ENCODE results near the gene ST8SIA1.

ST8SIA1 gene

GRCh38 chr12:22215467-22216253 lies 118.8 kb downstream of the ST8SIA1 start:
- no peak overlapping the region for H3K4me3 ChIP-seq (ENCODE audit: low read depth, low read length)
- TF ChIP-seq CTCF (conservative IDR thresholded peaks at IDR 0.05; ENCODE audit: low read depth, low read length), result no peak
- peak; percentile 19 for DNase-seq (ENCODE audit: low read depth)

GRCh38 chr12:22211128-22211527 lies 123.4 kb downstream of the ST8SIA1 start:
- TF ChIP-seq CTCF (conservative IDR thresholded peaks at IDR 0.05; ENCODE audit: low read depth, low read length), result no peak
- H3K4me3 ChIP-seq (ENCODE audit: low read depth, low read length), result no peak overlapping the region
- no peak for DNase-seq (ENCODE audit: low read depth)

- no peak for DNase-seq (ENCODE audit: low read depth)
- TF ChIP-seq CTCF (conservative IDR thresholded peaks at IDR 0.05; ENCODE audit: low read depth, low read length), result no peak
- H3K4me3 ChIP-seq (ENCODE audit: low read depth, low read length), result no peak overlapping the region
These were observed 125.1 kb downstream of the ST8SIA1 start for GRCh38 chr12:22209422-22209821.

GRCh38 chr12:22206111-22206728 lies 128.3 kb downstream of the ST8SIA1 start:
- no peak for TF ChIP-seq CTCF (conservative IDR thresholded peaks at IDR 0.05; ENCODE audit: low read depth, low read length)
- no peak for DNase-seq (ENCODE audit: low read depth)
- H3K4me3 ChIP-seq (ENCODE audit: low read depth, low read length), result no peak overlapping the region

GRCh38 chr12:22204391-22204790 lies 130.1 kb downstream of the ST8SIA1 start:
- no peak overlapping the region for H3K4me3 ChIP-seq (ENCODE audit: low read depth, low read length)
- TF ChIP-seq CTCF (conservative IDR thresholded peaks at IDR 0.05; ENCODE audit: low read depth, low read length), result no peak
- no peak for DNase-seq (ENCODE audit: low read depth)

- no peak for TF ChIP-seq CTCF (conservative IDR thresholded peaks at IDR 0.05; ENCODE audit: low read depth, low read length)
- no peak overlapping the region for H3K4me3 ChIP-seq (ENCODE audit: low read depth, low read length)
- no peak for DNase-seq (ENCODE audit: low read depth)
These were observed 131.7 kb downstream of the ST8SIA1 start for GRCh38 chr12:22202847-22203246.

GRCh38 chr12:22201101-22201500 lies 133.4 kb downstream of the ST8SIA1 start:
- no peak for TF ChIP-seq CTCF (conservative IDR thresholded peaks at IDR 0.05; ENCODE audit: low read depth, low read length)
- no peak for DNase-seq (ENCODE audit: low read depth)
- H3K4me3 ChIP-seq (ENCODE audit: low read depth, low read length), result no peak overlapping the region

Data from choroid plexus epithelial cell (primary cell).